Left lobe of liver (tissue), 2 donors: Measurements from ENCODE around the gene PTPN6. TPM values are rescaled to one million over a fixed set of nuclear protein-coding genes. Genes with fewer than 3 reads are reported as not detected.

Source experiments
- ATAC-seq: fragments of 200-7000 bp; cut with Tn5 transposase; one replicate; pipeline ENCODE4 v1.9.1; 2020; ENCODE audit warnings: mild to moderate bottlenecking, moderate library complexity
- DNase-seq: peaks from one replicate; pipeline ENCODE4 v3.0.0-alpha.2; 2020; ENCODE audit warnings: low spot score
- total RNA-seq: library from RNA; stranded (reverse); gene quantifications from one replicate; pipeline ENCODE4 v1.2.1, GENCODE V29; 2021
- donor health status: DM: no; HTN: no; CAD: no; lungs with moderate emphysema.
- donor health status: DM: no; HTN: yes; CAD: no.

PTPN6 gene
- total RNA-seq, 1 donor from 2014 or later: 17.8 TPM

GRCh38 chr12:6921996-6922946, 28.9 kb upstream of the PTPN6 start:
- ATAC-seq (no peak), DNase-seq (no peak)

GRCh38 chr12:6923003-6923732, 28.0 kb upstream of the PTPN6 start:
- DNase-seq: no peak

GRCh38 chr12:6923851-6924250, 27.3 kb upstream of the PTPN6 start:
- ATAC-seq: no peak
- no peak for DNase-seq

More at GRCh38 chr12:6923003-6923732, 28.0 kb upstream of the PTPN6 start:
- ATAC-seq: no peak

- DNase-seq (no peak), ATAC-seq (no peak)
These were observed 26.0 kb upstream of the PTPN6 start for GRCh38 chr12:6925239-6925539.

- DNase-seq: peak; percentile 85
These were observed 25.4 kb upstream of the PTPN6 start for GRCh38 chr12:6925540-6926279.

GRCh38 chr12:6927379-6928021, 23.7 kb upstream of the PTPN6 start, which contains the start of gene ATN1:
Gene ATN1, plus strand, starts transcription at chr12:6927959. Its CDS starts 6,043 bp downstream, at chr12:6934002.
- DNase-seq (peak; percentile 73), ATAC-seq (peak; percentile 56)

More at GRCh38 chr12:6925540-6926279, 25.4 kb upstream of the PTPN6 start:
- peak; percentile 73 for ATAC-seq

GRCh38 chr12:6928022-6928702, 23.0 kb upstream of the PTPN6 start:
- no peak for DNase-seq
- peak; percentile 5 for ATAC-seq

GRCh38 chr12:6928703-6929407, 22.3 kb upstream of the PTPN6 start:
- DNase-seq (no peak), ATAC-seq (no peak)

GRCh38 chr12:6929466-6930452, 21.4 kb upstream of the PTPN6 start:
- DNase-seq (no peak), ATAC-seq (no peak)

- no peak for ATAC-seq
- no peak for DNase-seq
These were observed 18.4 kb upstream of the PTPN6 start for GRCh38 chr12:6932766-6933165.

GRCh38 chr12:6934110-6934509, 17.0 kb upstream of the PTPN6 start:
- no peak for ATAC-seq

GRCh38 chr12:6935371-6936193, 15.6 kb upstream of the PTPN6 start:
- DNase-seq: no peak
- ATAC-seq: no peak

More at GRCh38 chr12:6934110-6934509, 17.0 kb upstream of the PTPN6 start:
- DNase-seq: no peak

GRCh38 chr12:6936194-6936635, 14.9 kb upstream of the PTPN6 start:
- DNase-seq (no peak), ATAC-seq (no peak)

GRCh38 chr12:6936636-6937480, 14.3 kb upstream of the PTPN6 start:
- DNase-seq (no peak), ATAC-seq (peak; percentile 1)

GRCh38 chr12:6937481-6938352, 13.4 kb upstream of the PTPN6 start:
- peak; percentile 87 for ATAC-seq
- DNase-seq: peak; percentile 95
